RWPE2 (cell line): ENCODE results near the gene MRPS7.
"Not testable (repeated sequence)": the region's sequence is repeated elsewhere in the genome, so short reads cannot be mapped to it uniquely, and the experiment has no call there.

Source experiments
- ATAC-seq: fragments of 200-7000 bp; cut with Tn5 transposase; 3 replicates; pipeline ENCODE4 v1.9.1; 2021; ENCODE audit warnings: low read depth
- DNase-seq: peaks from one replicate; pipeline ENCODE4 v3.0.0-alpha.2; 2020; ENCODE audit warnings: low spot score
- H3K27ac ChIP-seq: fragments of 450-650 bp; 2 replicates; pipeline ENCODE4 v1.5.1; 2017; ENCODE audit warnings: mild to moderate bottlenecking; ENCODE audit not compliant: poor library complexity, severe bottlenecking
- H3K27me3 ChIP-seq: fragments of 250-450 bp; sonication (Bioruptor Pico); 2 replicates; pipeline ENCODE4 v1.5.1; 2021; ENCODE audit warnings: mild to moderate bottlenecking, moderate library complexity; ENCODE audit not compliant: insufficient read depth, poor library complexity, severe bottlenecking
- H3K36me3 ChIP-seq: fragments of 250-450 bp; sonication (Bioruptor Pico); 2 replicates; pipeline ENCODE4 v1.5.1; 2020; ENCODE audit warnings: low read depth, mild to moderate bottlenecking, moderate library complexity
- H3K4me1 ChIP-seq: fragments of 250-450 bp; sonication (Bioruptor Pico); 2 replicates; pipeline ENCODE4 v1.5.1; 2021; ENCODE audit warnings: mild to moderate bottlenecking, moderate library complexity; ENCODE audit not compliant: insufficient read depth, poor library complexity, severe bottlenecking
- H3K4me3 ChIP-seq: fragments of 250-450 bp; sonication (Bioruptor Pico); 2 replicates; pipeline ENCODE4 v1.5.1; 2021; ENCODE audit warnings: mild to moderate bottlenecking, moderate library complexity; ENCODE audit not compliant: severe bottlenecking
- H3K9me3 ChIP-seq: fragments of 250-450 bp; sonication (Bioruptor Pico); 2 replicates; pipeline ENCODE4 v1.5.1; 2021; ENCODE audit warnings: mild to moderate bottlenecking, moderate library complexity; ENCODE audit not compliant: severe bottlenecking
- CTCF ChIP-seq: fragments of 450-650 bp; IDR thresholded peaks from one replicate; pipeline ENCODE4 v1.5.1; 2017; ENCODE audit warnings: mild to moderate bottlenecking, moderate library complexity; ENCODE audit not compliant: poor library complexity, severe bottlenecking

MRPS7 gene

GRCh38 chr17:75272848-75273184 lies 11.1 kb downstream of the MRPS7 start:
- Histone ChIP-seq H3K27ac (no peak overlapping the region), H3K9me3 (no peaks in the 10 kb centered on the region), H3K4me3 (no peak overlapping the region), H3K27me3 (no peaks in the 10 kb centered on the region), H3K36me3 (peaks cover 11% of the 10 kb centered on the region), H3K4me1 (peaks cover 3% of the 10 kb centered on the region)
- DNase-seq (no peak), ATAC-seq (no peak)
- no peak for TF ChIP-seq CTCF

- Histone ChIP-seq H3K27me3 (no peaks in the 10 kb centered on the region), H3K27ac (no peak overlapping the region), H3K9me3 (no peaks in the 10 kb centered on the region), H3K36me3 (peaks cover 20% of the 10 kb centered on the region), H3K4me3 (no peak overlapping the region), H3K4me1 (peaks cover 3% of the 10 kb centered on the region)
- no peak for TF ChIP-seq CTCF
- DNase-seq: no peak
- no peak for ATAC-seq
These were observed 12.5 kb downstream of the MRPS7 start for GRCh38 chr17:75273977-75274708.

- no peak for TF ChIP-seq CTCF
- no peak overlapping the region for H3K27ac ChIP-seq
- ATAC-seq: 0 out of 3 replicates have a peak, but pooled peaks have one; percentile 33
These were observed 16.0 kb downstream of the MRPS7 start for GRCh38 chr17:75277664-75278071.

GRCh38 chr17:75280189-75280588 lies 18.5 kb downstream of the MRPS7 start:
- ATAC-seq, DNase-seq, H3K4me3 ChIP-seq, H3K27ac ChIP-seq, H3K9me3 ChIP-seq, H3K27me3 ChIP-seq, H3K4me1 ChIP-seq: not testable (repeated sequence)
- peaks cover 41% of the 10 kb centered on the region for H3K36me3 ChIP-seq

More at GRCh38 chr17:75277664-75278071, 16.0 kb downstream of the MRPS7 start:
- H3K36me3 ChIP-seq: peaks cover 38% of the 10 kb centered on the region
- H3K9me3 ChIP-seq: no peaks in the 10 kb centered on the region
- H3K27me3 ChIP-seq: no peaks in the 10 kb centered on the region
- DNase-seq: no peak
- H3K4me1 ChIP-seq: no peaks in the 10 kb centered on the region
- H3K4me3 ChIP-seq: no peak overlapping the region

GRCh38 chr17:75285123-75285522 lies 23.4 kb downstream of the MRPS7 start:
- no peak for ATAC-seq
- no peaks in the 10 kb centered on the region for H3K9me3 ChIP-seq
- H3K4me1 ChIP-seq: no peaks in the 10 kb centered on the region
- H3K36me3 ChIP-seq: peaks cover 32% of the 10 kb centered on the region
- DNase-seq: no peak
- H3K27ac ChIP-seq: no peak overlapping the region
- H3K27me3 ChIP-seq: no peaks in the 10 kb centered on the region
- H3K4me3 ChIP-seq: no peak overlapping the region
- TF ChIP-seq CTCF: no peak
